AG04450 (cell line): ENCODE measurements around the gene IL20. TPM values are rescaled to one million over a fixed set of nuclear protein-coding genes. Genes with fewer than 3 reads are reported as not detected.

Experiments used
- CTCF ChIA-PET: fragments of 300-600, 350-600 bp; formaldehyde crosslinking; extraction: SDS; loops from one replicate; lab custom pipeline; 2022; ENCODE audit warnings: antibody characterized with exemption, inconsistent platforms; lab: Charles Lee
- POLR2A ChIA-PET: fragments of 350-600 bp; formaldehyde crosslinking; extraction: SDS; loops from one replicate; lab custom pipeline; 2021; ENCODE audit warnings: antibody characterized with exemption, inconsistent platforms; lab: Yijun Ruan, JAX
- DNase-seq: peaks from one replicate; pipeline ENCODE4 v3.0.0-alpha.2; 2011; ENCODE audit warnings: low read depth, low spot score
- H3K27ac ChIP-seq: one replicate; pipeline ENCODE4 v1.5.1; 2012; ENCODE audit warnings: low read depth, low read length, control low read depth
- H3K27me3 ChIP-seq: one replicate; pipeline ENCODE4 v1.6.0; 2012; ENCODE audit warnings: low read length; ENCODE audit not compliant: control insufficient read depth, insufficient read depth
- H3K4me3 ChIP-seq: 2 replicates; pipeline ENCODE4 v1.5.1; 2011; ENCODE audit warnings: mild to moderate bottlenecking, low read depth, low read length, control low read depth
- H3K9me3 ChIP-seq: 2 replicates; pipeline ENCODE4 v1.5.1; 2012; ENCODE audit warnings: low read length; ENCODE audit not compliant: control insufficient read depth, insufficient read depth
- polyA plus RNA-seq: library from polyadenylated mRNA; depleted of rRNA; stranded (reverse); fragments of >200 nt; gene quantifications from 2 replicates; pipeline ENCODE4 v1.2.3, GENCODE V29; 2011
- TF ChIP-seq, protein P1 (sequence below): IDR thresholded peaks from 2 replicates; pipeline ENCODE4 v1.5.1; 2011; ENCODE audit warnings: low read depth, low read length, control low read depth, inconsistent platforms

IL20 gene
- polyA plus RNA-seq, 1 experiment, result not detected

DNA sequence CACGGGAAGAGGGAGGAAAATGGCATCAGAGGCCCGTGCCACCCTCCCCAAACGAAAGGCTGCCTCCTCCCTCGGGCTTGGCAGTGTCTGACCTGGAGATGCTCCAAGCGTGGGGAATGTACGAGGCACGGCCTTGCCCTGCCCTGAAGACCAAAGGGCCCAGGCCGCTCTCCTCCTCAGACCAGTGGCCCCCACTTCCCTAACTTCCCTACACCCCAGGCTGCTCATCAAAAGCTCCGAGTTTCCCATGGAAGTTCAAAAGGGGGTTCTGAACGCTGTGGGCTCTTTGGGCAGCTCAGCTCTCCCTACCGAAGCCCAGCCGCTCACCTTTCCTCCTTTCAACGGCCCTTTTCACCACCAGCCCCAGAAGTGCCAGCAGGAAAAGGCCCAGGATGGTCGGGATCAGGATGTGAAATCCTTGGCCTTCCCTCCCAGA, 44.5 kb downstream of the IL20 start:
- POLR2A ChIA-PET, result interaction anchor here (1.1 kb wide), 1 partner anchor 63 kb away, joined by 4 read pairs; no protein-coding TSS in a partner anchor
- H3K27ac ChIP-seq, result no peak overlapping the region
- CTCF ChIA-PET, result interaction anchor here (0.6 to 4.9 kb wide), 17 partner anchors 10 to 297 kb away, joined by 3 to 50 read pairs (median 5); partner anchors contain the start of gene IL20

DNA sequence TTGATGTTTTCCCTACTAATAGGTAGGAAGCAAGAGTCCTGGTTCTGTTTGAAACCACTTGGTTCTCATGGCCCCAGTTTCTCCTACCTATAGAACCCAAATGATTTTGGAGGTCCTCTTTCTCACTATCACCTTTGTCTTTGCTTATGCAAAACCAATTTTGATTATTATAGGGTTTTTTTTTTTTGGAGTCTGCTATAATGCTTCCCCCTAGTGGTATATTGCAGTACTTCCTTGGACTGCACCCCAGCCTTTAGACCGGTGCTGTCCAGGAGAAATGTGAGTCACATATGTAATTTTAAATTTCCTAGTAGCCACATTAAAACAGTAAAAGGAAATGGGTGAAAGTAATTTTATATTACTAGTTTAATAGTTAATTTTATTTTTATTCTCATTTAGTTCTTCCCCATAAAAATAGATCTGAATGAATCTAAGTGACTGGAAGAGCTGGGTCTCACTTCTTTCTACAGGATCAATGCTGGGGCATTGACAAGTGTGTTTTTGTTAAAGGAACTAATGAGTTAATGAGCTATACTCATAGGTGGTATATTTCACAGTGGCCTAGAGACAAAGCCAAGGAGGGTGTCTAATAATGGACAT, 45.7 kb downstream of the IL20 start:
- TF ChIP-seq, protein P1, sequence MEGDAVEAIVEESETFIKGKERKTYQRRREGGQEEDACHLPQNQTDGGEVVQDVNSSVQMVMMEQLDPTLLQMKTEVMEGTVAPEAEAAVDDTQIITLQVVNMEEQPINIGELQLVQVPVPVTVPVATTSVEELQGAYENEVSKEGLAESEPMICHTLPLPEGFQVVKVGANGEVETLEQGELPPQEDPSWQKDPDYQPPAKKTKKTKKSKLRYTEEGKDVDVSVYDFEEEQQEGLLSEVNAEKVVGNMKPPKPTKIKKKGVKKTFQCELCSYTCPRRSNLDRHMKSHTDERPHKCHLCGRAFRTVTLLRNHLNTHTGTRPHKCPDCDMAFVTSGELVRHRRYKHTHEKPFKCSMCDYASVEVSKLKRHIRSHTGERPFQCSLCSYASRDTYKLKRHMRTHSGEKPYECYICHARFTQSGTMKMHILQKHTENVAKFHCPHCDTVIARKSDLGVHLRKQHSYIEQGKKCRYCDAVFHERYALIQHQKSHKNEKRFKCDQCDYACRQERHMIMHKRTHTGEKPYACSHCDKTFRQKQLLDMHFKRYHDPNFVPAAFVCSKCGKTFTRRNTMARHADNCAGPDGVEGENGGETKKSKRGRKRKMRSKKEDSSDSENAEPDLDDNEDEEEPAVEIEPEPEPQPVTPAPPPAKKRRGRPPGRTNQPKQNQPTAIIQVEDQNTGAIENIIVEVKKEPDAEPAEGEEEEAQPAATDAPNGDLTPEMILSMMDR, result peak; percentile 86
- POLR2A ChIA-PET, result no interaction called here
- CTCF ChIA-PET, result interaction anchor here (0.6 to 6.0 kb wide), 59 partner anchors 8 to 494 kb away, joined by 3 to 147 read pairs (median 8); partner anchors contain the start of genes C1orf116, DYRK3, EIF2D and IL10
- Histone ChIP-seq H3K4me3 (no peak overlapping the region), H3K27ac (no peak overlapping the region), H3K9me3 (peaks cover 8% of the 10 kb centered on the region; the same call in 1 of the 2 replicates), H3K27me3 (peaks cover 12% of the 10 kb centered on the region)
- no peak for DNase-seq

More for the DNA sequence above, 44.5 kb downstream of the IL20 start:
- TF ChIP-seq, protein P1, result no peak
- Histone ChIP-seq H3K27me3 (peaks cover 6% of the 10 kb centered on the region), H3K9me3 (peaks cover 8% of the 10 kb centered on the region; the same call in 1 of the 2 replicates), H3K4me3 (peak overlapping the region; percentile 58)
- DNase-seq, result no peak

DNA sequence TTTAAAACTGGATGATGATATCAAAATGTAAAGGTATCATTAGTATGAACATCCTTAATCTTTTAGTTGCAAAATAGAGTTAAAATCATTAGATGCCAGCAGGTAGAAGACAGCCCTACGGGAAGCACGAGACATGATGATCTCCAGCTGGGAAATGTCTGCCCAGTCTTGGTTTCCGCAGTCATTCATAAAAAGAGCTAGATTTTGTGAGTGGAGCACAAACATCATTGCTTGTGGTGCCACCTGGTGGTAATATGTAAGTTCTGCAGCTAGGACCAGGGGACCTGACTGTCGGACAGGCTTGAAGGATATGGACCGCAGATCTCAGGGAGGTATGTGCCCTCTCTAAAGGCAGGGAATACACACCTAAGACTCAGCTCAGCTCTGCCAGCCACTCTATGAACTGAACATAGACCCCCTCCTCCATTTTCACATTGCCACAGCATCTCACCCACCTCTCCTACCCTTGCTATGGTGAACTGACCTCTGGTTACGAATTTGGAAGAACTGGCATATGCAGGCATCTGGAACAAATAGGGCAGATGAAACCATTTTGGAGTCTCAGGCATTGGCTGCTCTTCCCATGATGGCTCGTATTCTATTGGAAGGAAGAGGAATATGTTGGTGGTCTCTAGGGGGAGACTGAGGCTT, 47.1 kb downstream of the IL20 start:
- ChIA-PET POLR2A (interaction anchor here (1.0 kb wide), 1 partner anchor 178 kb away, joined by 4 read pairs; no protein-coding TSS in a partner anchor), CTCF (interaction anchor here (0.5 to 6.0 kb wide), 83 partner anchors 8 to 1140 kb away, joined by 3 to 147 read pairs (median 6); partner anchors contain the start of genes C1orf116, DYRK3, EIF2D and IL10)
- H3K27me3 ChIP-seq, result peaks cover 14% of the 10 kb centered on the region
- peaks cover 5% of the 10 kb centered on the region; the same call in 1 of the 2 replicates for H3K9me3 ChIP-seq
- TF ChIP-seq, protein P1, result peak; percentile 80
- peak; percentile 55 for DNase-seq
- no peak overlapping the region for H3K27ac ChIP-seq
- no peak overlapping the region for H3K4me3 ChIP-seq

DNA sequence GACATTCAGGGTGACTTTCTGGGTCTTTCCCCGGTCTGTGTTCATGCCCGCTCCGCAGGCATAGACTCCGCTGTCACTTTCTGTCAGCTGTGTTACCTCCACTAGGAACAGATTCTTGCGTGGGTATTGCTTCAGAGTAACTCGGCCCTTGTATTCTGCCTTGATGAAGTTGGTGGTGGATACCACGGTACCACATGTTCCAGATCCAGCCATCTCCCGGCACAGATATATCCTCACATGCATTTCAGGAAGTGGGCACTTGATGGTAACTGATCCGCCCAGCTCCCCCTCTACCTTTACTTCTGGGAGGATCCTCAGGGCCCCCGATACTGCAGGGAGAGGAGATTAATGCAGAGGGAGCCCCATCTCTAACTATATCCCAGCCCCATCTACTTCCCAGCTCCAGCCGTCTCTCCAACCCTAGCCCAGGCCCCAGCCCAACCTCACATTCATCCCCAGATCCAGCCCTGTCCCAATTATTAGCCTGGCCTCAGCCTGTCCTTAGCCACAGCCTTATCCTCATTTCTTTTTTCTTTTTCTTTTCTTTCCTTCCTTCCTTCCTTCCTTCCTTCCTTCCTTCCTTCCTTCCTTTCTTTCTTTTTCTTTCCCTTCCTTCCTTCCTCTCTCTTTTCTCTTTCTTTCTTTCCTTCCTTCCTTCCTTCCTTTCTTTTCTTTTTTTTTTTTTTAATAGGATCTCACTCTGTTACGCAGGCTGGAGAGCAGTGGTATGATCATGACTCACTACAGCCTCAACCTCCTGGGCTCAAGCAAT, 48.5 kb downstream of the IL20 start:
- no peak for DNase-seq
- CTCF ChIA-PET, result interaction anchor here (0.8 to 6.0 kb wide), 10 partner anchors 9 to 307 kb away, joined by 3 to 147 read pairs (median 22); no protein-coding TSS in a partner anchor
- TF ChIP-seq, protein P1, result no peak
- H3K9me3 ChIP-seq, result no peaks in the 10 kb centered on the region
- no peak overlapping the region for H3K27ac ChIP-seq
- H3K4me3 ChIP-seq, result no peak overlapping the region
- POLR2A ChIA-PET, result no interaction called here
- H3K27me3 ChIP-seq, result peaks cover 16% of the 10 kb centered on the region
